ENCODE measurements around the gene BAIAP2. TPM values are rescaled to one million over a fixed set of nuclear protein-coding genes. Genes with fewer than 3 reads are reported as not detected.

BAIAP2 gene
- total and polyA plus RNA-seq, 2 donors: 11.8 to 41.5 TPM

- Histone ChIP-seq H3K27ac (ENCODE audit: low read depth) (no peak overlapping the region), H3K4me3 (ENCODE audit: low read depth, low read length) (no peak overlapping the region), H3K36me3 (ENCODE audit: insufficient read depth) (no peaks in the 10 kb centered on the region), H3K4me1 (ENCODE audit: insufficient read depth) (no peaks in the 10 kb centered on the region)
- 50% methylated on average over 19 of the region's 19 CpGs for WGBS
- DNase-seq (ENCODE audit: extremely low spot score): no peak
These were observed 29.9 kb downstream of the BAIAP2 start for GRCh38 chr17:81064678-81065475.

GRCh38 chr17:81065500-81065899 is 30.5 kb downstream of the BAIAP2 start:
- H3K36me3 ChIP-seq (ENCODE audit: insufficient read depth): no peaks in the 10 kb centered on the region
- no peak overlapping the region for H3K4me3 ChIP-seq (ENCODE audit: low read depth, low read length)
- H3K4me1 ChIP-seq (ENCODE audit: insufficient read depth): no peaks in the 10 kb centered on the region
- 82% methylated on average over 10 of the region's 10 CpGs for WGBS
- no peak overlapping the region for H3K27ac ChIP-seq (ENCODE audit: low read depth)
- DNase-seq (ENCODE audit: extremely low spot score): no peak

GRCh38 chr17:81066072-81066471 is 31.1 kb downstream of the BAIAP2 start:
- no peak overlapping the region for H3K4me3 ChIP-seq (ENCODE audit: low read depth, low read length)
- no peak for DNase-seq (ENCODE audit: extremely low spot score)
- WGBS: 89% methylated on average over 9 of the region's 9 CpGs
- no peaks in the 10 kb centered on the region for H3K4me1 ChIP-seq (ENCODE audit: insufficient read depth)
- no peak overlapping the region for H3K27ac ChIP-seq (ENCODE audit: low read depth)
- no peaks in the 10 kb centered on the region for H3K36me3 ChIP-seq (ENCODE audit: insufficient read depth)

GRCh38 chr17:81066771-81067315 is 31.9 kb downstream of the BAIAP2 start:
- Histone ChIP-seq H3K36me3 (ENCODE audit: insufficient read depth) (no peaks in the 10 kb centered on the region), H3K27ac (ENCODE audit: low read depth) (no peak overlapping the region), H3K4me1 (ENCODE audit: insufficient read depth) (no peaks in the 10 kb centered on the region), H3K4me3 (ENCODE audit: low read depth, low read length) (no peak overlapping the region)
- 90% methylated on average over 16 of the region's 16 CpGs for WGBS
- no peak for DNase-seq (ENCODE audit: extremely low spot score)

DNA sequence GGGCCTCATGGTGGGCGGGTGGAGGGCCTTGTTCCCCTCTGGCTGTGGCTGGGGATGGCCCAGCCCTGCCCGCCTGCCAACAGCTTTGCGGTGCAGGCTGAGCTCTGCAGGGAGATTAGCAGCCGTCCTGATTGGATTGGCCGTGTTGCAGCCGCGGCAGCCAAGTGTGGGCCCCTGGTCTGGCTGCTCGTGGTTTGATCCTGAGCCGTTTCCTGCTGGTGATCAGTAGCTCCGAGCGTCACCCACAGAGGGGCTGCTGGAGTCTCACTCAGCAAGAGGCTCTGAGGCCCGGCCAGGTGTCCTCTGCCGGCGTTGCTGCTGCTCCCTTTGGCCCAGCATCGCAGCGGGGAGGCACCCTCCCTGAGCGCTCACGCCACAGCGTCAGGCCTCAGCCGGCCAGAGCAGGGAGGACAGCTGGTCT is 32.5 kb downstream of the BAIAP2 start:
- no peak overlapping the region for H3K27ac ChIP-seq (ENCODE audit: low read depth)
- H3K4me3 ChIP-seq (ENCODE audit: low read depth, low read length): no peak overlapping the region
- H3K4me1 ChIP-seq (ENCODE audit: insufficient read depth): no peaks in the 10 kb centered on the region
- no peak for DNase-seq (ENCODE audit: extremely low spot score)
- no peaks in the 10 kb centered on the region for H3K36me3 ChIP-seq (ENCODE audit: insufficient read depth)
- WGBS: 75% methylated on average over 20 of the region's 20 CpGs

- no peak for DNase-seq (ENCODE audit: extremely low spot score)
- no peaks in the 10 kb centered on the region for H3K36me3 ChIP-seq (ENCODE audit: insufficient read depth)
- no peak overlapping the region for H3K4me3 ChIP-seq (ENCODE audit: low read depth, low read length)
- H3K27ac ChIP-seq (ENCODE audit: low read depth): no peak overlapping the region
- WGBS: 93% methylated on average over 26 of the region's 26 CpGs
- no peaks in the 10 kb centered on the region for H3K4me1 ChIP-seq (ENCODE audit: insufficient read depth)
These were observed 33.6 kb downstream of the BAIAP2 start for GRCh38 chr17:81068411-81069134.

- Histone ChIP-seq H3K4me1 (ENCODE audit: insufficient read depth) (no peaks in the 10 kb centered on the region), H3K4me3 (ENCODE audit: low read depth, low read length) (no peak overlapping the region), H3K36me3 (ENCODE audit: insufficient read depth) (no peaks in the 10 kb centered on the region), H3K27ac (ENCODE audit: low read depth) (no peak overlapping the region)
- no peak for DNase-seq (ENCODE audit: extremely low spot score)
- 94% methylated on average over 23 of the region's 23 CpGs for WGBS
These were observed 34.2 kb downstream of the BAIAP2 start for GRCh38 chr17:81069135-81069645.

DNA sequence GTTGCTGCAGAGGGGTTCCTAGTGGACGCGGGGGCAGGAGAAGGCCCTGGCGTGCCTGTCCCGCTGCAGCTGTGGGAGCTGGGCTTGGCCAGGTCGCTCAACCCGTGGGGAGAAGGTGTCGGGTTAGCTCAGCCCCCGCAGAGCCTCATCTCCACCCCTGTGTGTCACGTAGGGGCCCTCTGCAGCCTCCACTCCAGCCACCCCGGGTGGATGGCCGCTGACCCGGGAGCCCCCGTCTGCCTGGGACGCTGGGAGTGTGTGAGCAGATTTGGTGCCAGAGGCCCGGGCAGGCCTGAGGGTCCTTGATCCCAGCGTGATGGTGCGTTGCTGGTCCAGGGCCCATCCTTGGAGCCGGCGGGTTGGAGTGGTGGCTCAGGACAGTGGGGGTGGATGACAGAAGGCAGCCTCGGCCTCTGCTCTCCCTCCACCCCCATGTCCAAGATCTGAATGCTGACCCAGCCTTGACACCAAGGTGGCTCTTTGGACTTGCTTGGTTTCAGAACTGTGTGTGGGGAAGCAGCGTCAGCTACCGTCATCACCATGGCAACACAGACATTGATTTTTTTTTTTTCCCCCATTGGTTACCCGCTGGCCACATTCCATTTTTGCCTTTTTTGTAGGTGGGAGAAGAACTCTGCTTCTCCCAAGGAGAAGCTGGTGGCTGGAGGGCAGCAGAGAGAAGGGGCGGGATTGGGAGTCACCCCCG is 35.7 kb downstream of the BAIAP2 start:
- no peaks in the 10 kb centered on the region for H3K36me3 ChIP-seq (ENCODE audit: insufficient read depth)
- no peak for DNase-seq (ENCODE audit: extremely low spot score)
- 89% methylated on average over 25 of the region's 25 CpGs for WGBS

GRCh38 chr17:81071761-81072741 is 37.1 kb downstream of the BAIAP2 start:
- WGBS: 85% methylated on average over 39 of the region's 39 CpGs
- Histone ChIP-seq H3K4me1 (ENCODE audit: insufficient read depth) (no peaks in the 10 kb centered on the region), H3K4me3 (ENCODE audit: low read depth, low read length) (no peak overlapping the region), H3K27ac (ENCODE audit: low read depth) (no peak overlapping the region), H3K36me3 (ENCODE audit: insufficient read depth) (no peaks in the 10 kb centered on the region)
- no peak for DNase-seq (ENCODE audit: extremely low spot score)

More for the DNA sequence above, 35.7 kb downstream of the BAIAP2 start:
- no peak overlapping the region for H3K4me3 ChIP-seq (ENCODE audit: low read depth, low read length)
- H3K4me1 ChIP-seq (ENCODE audit: insufficient read depth): no peaks in the 10 kb centered on the region
- no peak overlapping the region for H3K27ac ChIP-seq (ENCODE audit: low read depth)

- no peak overlapping the region for H3K4me3 ChIP-seq (ENCODE audit: low read depth, low read length)
- WGBS: 93% methylated on average over 42 of the region's 42 CpGs
- no peak overlapping the region for H3K27ac ChIP-seq (ENCODE audit: low read depth)
- DNase-seq (ENCODE audit: extremely low spot score): no peak
- no peaks in the 10 kb centered on the region for H3K36me3 ChIP-seq (ENCODE audit: insufficient read depth)
- H3K4me1 ChIP-seq (ENCODE audit: insufficient read depth): no peaks in the 10 kb centered on the region
These were observed 39.3 kb downstream of the BAIAP2 start for GRCh38 chr17:81073967-81074839.

DNA sequence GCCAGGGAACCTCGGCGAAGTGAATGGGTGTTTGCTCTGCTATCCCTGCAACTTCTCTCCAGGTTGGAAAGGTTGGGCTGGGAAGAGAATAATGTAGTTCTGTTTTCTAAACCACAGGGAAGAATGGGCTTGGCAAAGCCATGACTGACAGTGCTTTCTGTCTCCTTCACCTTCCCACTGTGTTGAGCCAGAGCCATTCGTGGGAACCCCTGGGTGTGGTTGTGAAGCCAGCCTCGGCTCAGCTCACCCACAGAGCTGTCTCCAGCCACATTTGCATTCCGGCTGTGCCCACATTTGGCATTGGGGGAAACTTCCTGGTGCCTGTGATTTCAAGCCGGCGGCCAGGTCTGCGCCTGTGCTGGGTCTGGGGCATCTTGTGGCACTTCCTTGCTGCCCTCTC is 39.9 kb downstream of the BAIAP2 start:
- H3K27ac ChIP-seq (ENCODE audit: low read depth): no peak overlapping the region
- H3K4me1 ChIP-seq (ENCODE audit: insufficient read depth): no peaks in the 10 kb centered on the region
- DNase-seq (ENCODE audit: extremely low spot score): no peak
- H3K4me3 ChIP-seq (ENCODE audit: low read depth, low read length): no peak overlapping the region
- WGBS: 69% methylated on average over 8 of the region's 8 CpGs
- H3K36me3 ChIP-seq (ENCODE audit: insufficient read depth): no peaks in the 10 kb centered on the region

GRCh38 chr17:81075307-81075706 is 40.4 kb downstream of the BAIAP2 start:
- WGBS: 79% methylated on average over 17 of the region's 17 CpGs
- Histone ChIP-seq H3K4me1 (ENCODE audit: insufficient read depth) (no peaks in the 10 kb centered on the region), H3K27ac (ENCODE audit: low read depth) (no peak overlapping the region), H3K4me3 (ENCODE audit: low read depth, low read length) (no peak overlapping the region), H3K36me3 (ENCODE audit: insufficient read depth) (no peaks in the 10 kb centered on the region)
- DNase-seq (ENCODE audit: extremely low spot score): no peak
